Measurements from ENCODE around the gene DSCAML1.
A peak's percentile ranks its signal among the peaks of the same experiment; 100 is the strongest.
"Not testable (repeated sequence)": the region's sequence is repeated elsewhere in the genome, so short reads cannot be mapped to it uniquely, and the experiment has no call there.

The DSCAML1 gene

GRCh38 chr11:117818041-117818873 is 21.2 kb upstream of the DSCAML1 start:
- peak; percentile 66 for DNase-seq

GRCh38 chr11:117817368-117818040 is 20.5 kb upstream of the DSCAML1 start:
- DNase-seq, result peak; percentile 97

GRCh38 chr11:117816846-117817367 is 19.9 kb upstream of the DSCAML1 start:
- DNase-seq, result no peak

- DNase-seq, result no peak
Measured at GRCh38 chr11:117816151-117816741, 19.2 kb upstream of the DSCAML1 start.

- peak; percentile 78 for DNase-seq
Measured at GRCh38 chr11:117815262-117815803, 18.3 kb upstream of the DSCAML1 start.

- DNase-seq, result peak; percentile 87
Measured at GRCh38 chr11:117814766-117815261, 17.8 kb upstream of the DSCAML1 start.

- no peak for DNase-seq
Measured at GRCh38 chr11:117814204-117814765, 17.3 kb upstream of the DSCAML1 start.

- DNase-seq, result not testable (repeated sequence)
Measured at GRCh38 chr11:117810056-117810451, 13.0 kb upstream of the DSCAML1 start.

GRCh38 chr11:117809236-117810055 is 12.4 kb upstream of the DSCAML1 start:
- DNase-seq, result peak; percentile 66

- DNase-seq, result no peak
Measured at GRCh38 chr11:117808784-117809183, 11.8 kb upstream of the DSCAML1 start.

- DNase-seq, result peak; percentile 94
Measured at GRCh38 chr11:117807482-117808327, 10.7 kb upstream of the DSCAML1 start.

- no peak for DNase-seq
Measured at GRCh38 chr11:117806846-117807245, 9.8 kb upstream of the DSCAML1 start.

- no peak for DNase-seq
Measured at GRCh38 chr11:117805045-117805444, 8.0 kb upstream of the DSCAML1 start.

GRCh38 chr11:117803896-117804295 is 6.9 kb upstream of the DSCAML1 start:
- DNase-seq, result no peak

GRCh38 chr11:117799634-117800033 is 2.6 kb upstream of the DSCAML1 start:
- DNase-seq, result no peak

GRCh38 chr11:117796456-117796871 is 552 bp downstream of the DSCAML1 start:
- DNase-seq, result no peak

GRCh38 chr11:117795638-117796455 is 1.2 kb downstream of the DSCAML1 start:
- no peak for DNase-seq

- no peak for DNase-seq
Measured at GRCh38 chr11:117794772-117795629, 2.0 kb downstream of the DSCAML1 start.

- DNase-seq, result no peak
Measured at GRCh38 chr11:117794135-117794534, 2.9 kb downstream of the DSCAML1 start.

Measured in stimulated activated CD8-positive, alpha-beta memory T cell treated with anti-CD3 and anti-CD28 coated beads, Interleukin-4, amount 100 ng/mL, for 48 hours (primary cell).